Medulla oblongata (tissue), 1 donor: ENCODE data around the gene DNM3.

Source experiments
- DNase-seq: peaks from one replicate; pipeline ENCODE4 v3.0.0-alpha.2; 2015; ENCODE audit errors: extremely low spot score

DNM3 gene

GRCh38 chr1:172140591-172140990 lies 299.3 kb downstream of the DNM3 start:
- no peak for DNase-seq

- no peak for DNase-seq
Observed at GRCh38 chr1:172141341-172141881, 300.1 kb downstream of the DNM3 start.

- DNase-seq = no peak
Observed at GRCh38 chr1:172142324-172142723, 301.0 kb downstream of the DNM3 start.

- no peak for DNase-seq
Observed at GRCh38 chr1:172143384-172144055, 302.2 kb downstream of the DNM3 start.

- DNase-seq = no peak
Observed at GRCh38 chr1:172144445-172145061, 303.3 kb downstream of the DNM3 start.

GRCh38 chr1:172145231-172145651 lies 303.9 kb downstream of the DNM3 start:
- DNase-seq = no peak

- no peak for DNase-seq
Observed at GRCh38 chr1:172145656-172146055, 304.4 kb downstream of the DNM3 start.

- no peak for DNase-seq
Observed at GRCh38 chr1:172146141-172146850, 305.0 kb downstream of the DNM3 start.

- DNase-seq = no peak
Observed at GRCh38 chr1:172147541-172147940, 306.2 kb downstream of the DNM3 start.

GRCh38 chr1:172148213-172148612 lies 306.9 kb downstream of the DNM3 start:
- no peak for DNase-seq

GRCh38 chr1:172148707-172149106 lies 307.4 kb downstream of the DNM3 start:
- DNase-seq = no peak

- no peak for DNase-seq
Observed at GRCh38 chr1:172149346-172149745, 308.0 kb downstream of the DNM3 start.

GRCh38 chr1:172154551-172154950 lies 313.3 kb downstream of the DNM3 start:
- no peak for DNase-seq

- no peak for DNase-seq
Observed at GRCh38 chr1:172155766-172156165, 314.5 kb downstream of the DNM3 start.

GRCh38 chr1:172162236-172162635 lies 320.9 kb downstream of the DNM3 start:
- DNase-seq = no peak

- DNase-seq = no peak
Observed at GRCh38 chr1:172163498-172164215, 322.4 kb downstream of the DNM3 start.

- DNase-seq = no peak
Observed at GRCh38 chr1:172165403-172165802, 324.1 kb downstream of the DNM3 start.

- DNase-seq = peak; percentile 75
Observed at GRCh38 chr1:172167796-172168596, 326.7 kb downstream of the DNM3 start.

GRCh38 chr1:172168597-172168872 lies 327.2 kb downstream of the DNM3 start:
- DNase-seq = no peak

- DNase-seq = no peak
Observed at GRCh38 chr1:172169836-172170235, 328.5 kb downstream of the DNM3 start.

GRCh38 chr1:172172352-172172831 lies 331.1 kb downstream of the DNM3 start:
- no peak for DNase-seq
